ENCODE data around the gene RHNO1. TPM values are rescaled to one million over a fixed set of nuclear protein-coding genes. Genes with fewer than 3 reads are reported as not detected.

The RHNO1 gene
- total and polyA plus RNA-seq, 5 donors: 8.3 to 13.6 (median 8.8) TPM

DNA sequence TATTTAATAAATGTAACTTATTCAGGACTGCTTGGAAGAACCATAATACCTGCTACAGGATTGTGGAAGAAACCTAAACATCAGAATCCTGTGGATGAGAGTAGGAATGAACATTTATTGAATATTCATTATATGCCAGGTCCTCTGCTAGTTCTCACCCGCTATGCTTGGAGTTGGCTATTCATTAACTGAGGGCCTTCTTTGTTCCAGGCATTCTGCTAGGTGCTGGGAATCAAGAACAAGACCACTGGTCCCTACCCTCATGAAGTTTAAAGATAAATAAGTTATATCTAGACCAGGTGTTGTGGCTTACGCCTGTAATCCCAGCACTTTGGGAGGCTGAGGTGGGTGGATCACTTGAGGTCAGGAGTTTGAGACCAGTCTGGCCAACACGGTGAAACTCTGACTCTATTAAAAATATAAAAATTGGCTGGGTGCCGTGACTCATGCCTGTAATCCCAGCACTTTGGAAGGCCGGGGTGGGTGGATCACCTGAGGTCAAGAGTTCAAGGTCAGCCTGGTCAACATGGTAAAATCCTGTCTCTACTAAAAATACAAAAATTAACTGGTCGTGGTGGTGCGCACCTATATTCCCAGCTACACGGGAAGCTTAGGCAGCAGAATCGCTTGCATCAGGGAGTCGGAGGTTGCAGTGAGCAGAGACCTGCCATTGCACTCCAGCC lies 9.9 kb downstream of the RHNO1 start:
- Histone ChIP-seq H3K4me1 (ENCODE audit: control insufficient read depth, insufficient read depth, low read length) (no peaks in the 10 kb centered on the region), H3K9me3 (ENCODE audit: control insufficient read depth, low read length) (no peaks in the 10 kb centered on the region), H3K27me3 (ENCODE audit: control insufficient read depth, insufficient read depth) (no peaks in the 10 kb centered on the region), H3K27ac (ENCODE audit: low read length) (no peak overlapping the region), H3K4me3 (ENCODE audit: low read length) (no peak overlapping the region)
- intact Hi-C loops (cut with DNase I): loop anchor here (5.0 to 10.0 kb wide), 4 partner anchors 55 to 150 kb away; no protein-coding TSS in a partner anchor
- DNase-seq (no peak), ATAC-seq (no peak)
- WGBS: 93% methylated on average over 10 of the region's 10 CpGs

DNA sequence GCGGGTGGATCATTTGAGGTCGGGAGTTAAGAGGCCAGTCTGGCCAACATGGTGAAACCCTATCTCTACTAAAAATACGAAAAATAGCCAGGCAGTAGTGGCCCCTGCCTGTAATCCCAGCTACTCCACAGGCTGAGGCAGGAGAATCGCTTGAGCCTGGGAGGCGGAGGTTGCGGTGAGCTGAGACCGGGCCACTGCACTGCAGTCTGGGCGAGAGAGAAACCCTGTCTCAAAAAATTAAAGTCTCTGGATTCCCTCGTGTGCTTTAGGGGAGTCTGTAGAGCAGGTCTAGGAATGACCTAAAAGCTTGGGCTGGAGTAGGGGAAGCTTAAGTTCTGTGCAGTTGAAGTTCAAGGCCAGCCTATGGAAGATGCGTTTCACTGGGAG lies 13.0 kb downstream of the RHNO1 start:
- no peaks in the 10 kb centered on the region for H3K27me3 ChIP-seq (ENCODE audit: control insufficient read depth, insufficient read depth)
- ATAC-seq (no peak), DNase-seq (no peak)
- intact Hi-C loops (cut with DNase I): loop anchor here in 1 of 4 donors (10.0 kb wide), 1 partner anchor 55 kb away; no protein-coding TSS in a partner anchor
- no peaks in the 10 kb centered on the region for H3K4me1 ChIP-seq (ENCODE audit: control insufficient read depth, insufficient read depth, low read length)
- H3K27ac ChIP-seq (ENCODE audit: low read length): peak overlapping the region; percentile 28
- WGBS: 69% methylated on average over 10 of the region's 10 CpGs
- H3K4me3 ChIP-seq (ENCODE audit: low read length): peak overlapping the region; percentile 40
- H3K9me3 ChIP-seq (ENCODE audit: control insufficient read depth, low read length): no peaks in the 10 kb centered on the region

DNA sequence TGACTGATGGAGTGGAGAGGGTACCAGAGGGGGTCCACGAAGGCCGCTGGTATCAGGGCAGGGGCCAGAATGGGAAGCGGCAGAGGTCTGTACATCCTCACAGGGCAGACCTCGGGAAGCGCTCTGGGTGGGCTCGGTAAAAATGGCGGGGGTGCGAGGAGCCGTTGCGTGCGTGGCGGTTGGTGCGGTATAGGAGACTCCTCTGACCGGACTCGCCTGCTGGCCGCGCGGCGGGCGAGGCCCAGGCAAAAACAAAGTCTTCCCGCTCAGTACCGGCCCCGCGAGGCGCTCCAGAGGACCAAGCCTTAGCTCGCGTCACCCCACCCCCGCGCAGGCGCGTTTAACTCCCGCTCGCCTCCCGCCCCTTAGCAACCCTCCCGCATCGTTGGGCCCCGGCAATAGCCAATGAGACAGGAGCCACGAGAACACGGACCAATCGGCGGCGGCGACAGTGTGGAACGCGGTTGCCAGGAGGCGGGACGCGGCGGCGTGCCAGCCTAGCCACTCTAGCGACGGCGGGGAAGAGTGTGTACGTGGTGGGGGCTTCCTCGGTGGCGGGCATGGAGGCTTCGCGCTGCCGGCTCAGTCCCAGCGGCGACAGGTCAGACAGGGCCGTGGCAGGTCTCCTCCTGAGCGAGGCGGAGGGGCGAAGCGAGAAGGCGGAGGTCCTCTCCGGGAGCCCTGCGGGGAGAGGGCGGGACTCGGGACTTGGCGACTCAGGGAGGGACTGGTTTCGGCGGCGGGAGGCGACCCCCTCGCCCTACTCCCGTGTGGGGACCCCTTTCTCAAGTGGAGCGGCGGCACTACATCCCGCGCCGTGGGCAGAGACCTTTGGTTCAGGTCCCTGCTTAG lies 13.6 kb downstream of the RHNO1 start, which contains the start of gene TULP3:
TULP3 (plus strand) TSS at position 504 of the 852 bp plus-strand sequence; CDS start at position 561, 57 bp downstream.
- peak within 1 kb of the TSS; percentile 87 for H3K27ac ChIP-seq (ENCODE audit: low read length)
- no peaks in the 10 kb centered on the region for H3K9me3 ChIP-seq (ENCODE audit: control insufficient read depth, low read length)
- ATAC-seq (peak; percentile 99), DNase-seq (peak; percentile 99 to 100 (median 100))
- intact Hi-C loops (cut with DNase I): loop anchor here in 1 of 4 donors (10.0 kb wide), 1 partner anchor 54 kb away; no protein-coding TSS in a partner anchor
- H3K4me3 ChIP-seq (ENCODE audit: low read length): peak within 1 kb of the TSS; percentile 70
- no peaks in the 10 kb centered on the region for H3K4me1 ChIP-seq (ENCODE audit: control insufficient read depth, insufficient read depth, low read length)
- under 1% methylated on average over 83 of the region's 83 CpGs for WGBS
- H3K27me3 ChIP-seq (ENCODE audit: control insufficient read depth, insufficient read depth): no peaks in the 10 kb centered on the region

DNA sequence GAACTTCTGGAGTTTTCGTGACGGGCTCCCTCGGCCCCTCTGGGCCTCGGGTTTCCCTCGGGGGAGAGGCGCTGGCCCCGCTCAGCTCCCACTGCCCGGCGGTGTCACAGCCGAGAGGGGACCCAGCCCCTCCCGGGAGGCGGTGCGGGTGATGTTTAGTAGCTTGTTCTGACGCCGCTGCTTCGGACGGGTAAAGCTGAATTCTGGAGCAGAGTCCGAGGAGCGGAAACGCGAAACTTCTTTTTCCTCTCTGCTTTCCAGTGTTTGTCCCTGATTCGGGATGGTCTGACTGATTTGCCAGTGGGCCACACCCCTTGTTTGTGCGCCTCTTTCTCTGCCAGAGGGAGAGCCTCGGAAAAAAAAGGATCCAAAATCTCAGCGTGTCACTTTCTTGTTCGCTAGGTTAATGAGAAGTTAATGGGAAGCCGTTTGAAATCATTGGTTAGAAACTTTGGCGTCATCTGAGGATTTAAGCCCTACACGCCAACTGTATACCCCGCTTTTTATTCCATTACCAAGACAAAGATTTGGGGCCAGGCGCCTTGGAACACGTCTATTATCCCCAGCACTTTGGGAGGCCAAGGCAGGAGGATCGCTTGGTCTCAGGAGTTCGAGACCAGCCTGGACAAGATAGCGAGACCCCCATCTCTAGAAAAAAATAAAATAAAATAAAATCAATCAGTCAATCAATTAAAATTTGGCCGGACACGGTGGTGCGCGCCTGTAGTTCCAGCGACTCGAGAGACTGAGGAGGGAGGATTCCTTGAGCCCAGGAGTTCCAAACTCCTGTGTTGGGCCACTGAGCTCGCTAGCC lies 14.4 kb downstream of the RHNO1 start:
- no peaks in the 10 kb centered on the region for H3K27me3 ChIP-seq (ENCODE audit: control insufficient read depth, insufficient read depth)
- H3K9me3 ChIP-seq (ENCODE audit: control insufficient read depth, low read length): no peaks in the 10 kb centered on the region
- H3K4me1 ChIP-seq (ENCODE audit: control insufficient read depth, insufficient read depth, low read length): no peaks in the 10 kb centered on the region
- WGBS: 19% methylated on average over 42 of the region's 42 CpGs
- H3K27ac ChIP-seq (ENCODE audit: low read length): peak overlapping the region; percentile 87
- ATAC-seq (peak; percentile 63 to 70), DNase-seq (peak in 2 of 3 donors; percentile 62 to 85)
- intact Hi-C loops (cut with DNase I): loop anchor here in 1 of 4 donors (10.0 kb wide), 1 partner anchor 53 kb away; no protein-coding TSS in a partner anchor
- peak overlapping the region; percentile 70 for H3K4me3 ChIP-seq (ENCODE audit: low read length)

DNA sequence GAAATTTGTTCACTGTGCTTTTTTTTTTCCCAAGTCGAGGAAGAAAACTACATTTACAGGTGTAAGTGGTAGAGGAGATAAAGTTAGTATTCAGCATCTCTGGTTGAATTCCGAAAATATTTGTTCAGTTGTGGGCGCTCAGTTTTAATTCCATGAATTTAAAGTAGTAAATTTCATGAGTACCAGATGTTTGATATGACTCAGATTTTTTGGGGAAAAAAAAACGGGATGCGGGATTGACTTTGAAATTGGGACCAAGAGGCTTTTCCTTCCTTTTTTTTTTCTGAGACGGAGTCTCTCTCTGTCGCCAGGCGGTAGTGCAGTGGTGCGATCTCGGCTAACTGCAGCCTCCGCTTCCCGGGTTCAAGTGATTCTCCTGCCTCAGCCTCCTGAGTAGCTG lies 15.2 kb downstream of the RHNO1 start:
- no peaks in the 10 kb centered on the region for H3K4me1 ChIP-seq (ENCODE audit: control insufficient read depth, insufficient read depth, low read length)
- no peak overlapping the region for H3K27ac ChIP-seq (ENCODE audit: low read length)
- ATAC-seq (no peak), DNase-seq (no peak)
- H3K4me3 ChIP-seq (ENCODE audit: low read length): no peak overlapping the region
- intact Hi-C loops (cut with DNase I): loop anchor here in 1 of 4 donors (10.0 kb wide), 1 partner anchor 53 kb away; no protein-coding TSS in a partner anchor
- WGBS: 78% methylated on average over 12 of the region's 12 CpGs
- no peaks in the 10 kb centered on the region for H3K27me3 ChIP-seq (ENCODE audit: control insufficient read depth, insufficient read depth)
- no peaks in the 10 kb centered on the region for H3K9me3 ChIP-seq (ENCODE audit: control insufficient read depth, low read length)

DNA sequence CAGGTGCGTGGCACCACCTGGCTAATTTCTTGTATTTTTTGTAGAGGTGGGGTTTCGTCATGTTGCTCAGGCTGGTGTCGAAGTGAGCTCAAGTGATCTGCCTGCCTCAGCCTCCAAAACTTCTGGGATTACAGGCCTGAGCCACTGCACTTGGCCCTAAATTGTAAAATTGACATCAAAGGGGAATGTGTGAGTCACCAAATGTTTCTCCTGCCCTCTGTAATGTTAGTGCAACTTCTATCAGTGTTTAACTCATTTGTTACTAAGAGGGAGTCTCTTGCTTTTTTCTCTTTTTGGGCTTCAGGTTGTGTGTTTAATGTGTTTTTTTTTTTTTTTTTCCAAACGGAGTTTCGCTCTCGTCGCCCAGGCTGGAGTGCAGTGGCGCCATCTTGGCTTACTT lies 16.0 kb downstream of the RHNO1 start:
- Histone ChIP-seq H3K4me1 (ENCODE audit: control insufficient read depth, insufficient read depth, low read length) (peaks cover 1% of the 10 kb centered on the region), H3K9me3 (ENCODE audit: control insufficient read depth, low read length) (no peaks in the 10 kb centered on the region), H3K27ac (ENCODE audit: low read length) (no peak overlapping the region), H3K4me3 (ENCODE audit: low read length) (no peak overlapping the region), H3K27me3 (ENCODE audit: control insufficient read depth, insufficient read depth) (no peaks in the 10 kb centered on the region)
- intact Hi-C loops (cut with DNase I): loop anchor here in 1 of 4 donors (10.0 kb wide), 1 partner anchor 52 kb away; no protein-coding TSS in a partner anchor
- DNase-seq: peak in 1 of 3 donors; percentile 23
- ATAC-seq: no peak
- WGBS: 87% methylated on average over 8 of the region's 8 CpGs

DNA sequence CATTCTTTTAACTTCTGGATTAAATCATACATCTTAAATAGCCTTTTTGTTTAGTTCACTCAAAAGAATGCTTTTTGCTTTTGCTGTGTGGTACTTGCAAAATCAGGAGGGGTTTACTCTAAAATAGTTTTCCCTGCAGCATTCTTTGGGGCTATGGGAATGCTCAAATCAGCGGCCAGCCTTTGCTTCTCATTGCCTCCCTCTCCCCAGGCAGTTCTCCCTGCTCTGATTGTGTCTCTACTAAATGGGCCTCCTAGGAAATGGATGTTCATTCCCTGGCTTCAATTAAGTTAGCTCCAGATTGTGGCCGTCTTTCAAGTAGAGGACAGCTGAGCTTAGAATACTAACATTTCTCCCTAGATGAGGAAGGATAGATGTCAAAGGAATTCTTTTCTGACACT lies 18.0 kb downstream of the RHNO1 start:
- H3K9me3 ChIP-seq (ENCODE audit: control insufficient read depth, low read length): no peaks in the 10 kb centered on the region
- DNase-seq (no peak), ATAC-seq (no peak)
- WGBS: 43% methylated on average over 2 of the region's 2 CpGs
- intact Hi-C loops (cut with DNase I): loop anchor here in 1 of 4 donors (10.0 kb wide), 1 partner anchor 50 kb away; no protein-coding TSS in a partner anchor
- H3K27ac ChIP-seq (ENCODE audit: low read length): no peak overlapping the region
- peaks cover 3% of the 10 kb centered on the region for H3K4me1 ChIP-seq (ENCODE audit: control insufficient read depth, insufficient read depth, low read length)
- H3K27me3 ChIP-seq (ENCODE audit: control insufficient read depth, insufficient read depth): no peaks in the 10 kb centered on the region
- no peak overlapping the region for H3K4me3 ChIP-seq (ENCODE audit: low read length)

DNA sequence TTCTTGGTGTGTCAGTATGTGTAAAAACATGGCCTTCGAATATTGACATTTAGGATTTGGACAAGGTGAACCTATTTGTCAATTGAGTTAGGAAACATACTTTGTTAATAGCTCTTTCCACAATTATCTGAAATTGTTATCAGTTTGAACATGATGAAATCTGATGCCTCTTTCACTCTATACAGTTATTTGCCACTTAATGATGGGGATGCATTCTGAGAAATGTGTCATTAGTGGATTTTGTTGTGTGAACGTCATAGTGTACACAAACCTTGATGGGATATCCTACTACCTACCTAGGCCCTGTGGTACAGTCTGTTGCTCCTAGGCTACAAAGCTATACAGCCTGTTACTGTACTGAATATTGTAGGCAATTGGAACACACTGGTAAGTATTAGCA lies 18.5 kb downstream of the RHNO1 start:
- no peak for ATAC-seq
- no peak for DNase-seq
- no peak overlapping the region for H3K4me3 ChIP-seq (ENCODE audit: low read length)
- H3K27ac ChIP-seq (ENCODE audit: low read length): no peak overlapping the region
- intact Hi-C loops (cut with DNase I): loop anchor here in 1 of 4 donors (10.0 kb wide), 1 partner anchor 49 kb away; no protein-coding TSS in a partner anchor
- peaks cover 3% of the 10 kb centered on the region for H3K4me1 ChIP-seq (ENCODE audit: control insufficient read depth, insufficient read depth, low read length)
- H3K9me3 ChIP-seq (ENCODE audit: control insufficient read depth, low read length): no peaks in the 10 kb centered on the region
- no peaks in the 10 kb centered on the region for H3K27me3 ChIP-seq (ENCODE audit: control insufficient read depth, insufficient read depth)
- 78% methylated on average over 2 of the region's 2 CpGs for WGBS

DNA sequence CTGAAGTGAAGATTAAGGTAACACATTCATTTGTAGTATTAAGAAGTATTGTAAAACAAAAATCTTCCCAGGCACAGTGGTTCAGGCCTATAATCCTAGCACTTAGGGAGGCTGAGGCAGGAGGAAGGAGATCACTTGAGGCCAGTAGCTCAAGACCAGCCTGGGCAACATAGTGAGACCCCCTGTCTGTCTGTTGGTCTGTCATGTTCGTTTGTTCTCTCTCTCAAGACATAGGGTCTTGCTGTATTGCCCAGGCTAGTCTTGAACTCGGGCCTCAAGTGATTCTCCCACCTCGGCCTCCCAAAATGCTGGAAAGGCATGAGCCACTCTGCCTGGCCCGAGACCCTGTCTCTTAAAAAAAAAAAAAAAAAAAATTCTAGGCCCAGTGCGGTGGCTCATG lies 20.4 kb downstream of the RHNO1 start:
- intact Hi-C loops (cut with DNase I): loop anchor here in 1 of 4 donors (10.0 kb wide), 1 partner anchor 47 kb away; no protein-coding TSS in a partner anchor
- no peak for DNase-seq
- H3K4me3 ChIP-seq (ENCODE audit: low read length): no peak overlapping the region
- 97% methylated on average over 5 of the region's 5 CpGs for WGBS
- peaks cover 4% of the 10 kb centered on the region for H3K4me1 ChIP-seq (ENCODE audit: control insufficient read depth, insufficient read depth, low read length)
- no peaks in the 10 kb centered on the region for H3K9me3 ChIP-seq (ENCODE audit: control insufficient read depth, low read length)
- H3K27me3 ChIP-seq (ENCODE audit: control insufficient read depth, insufficient read depth): no peaks in the 10 kb centered on the region
- no peak overlapping the region for H3K27ac ChIP-seq (ENCODE audit: low read length)
- no peak for ATAC-seq

DNA sequence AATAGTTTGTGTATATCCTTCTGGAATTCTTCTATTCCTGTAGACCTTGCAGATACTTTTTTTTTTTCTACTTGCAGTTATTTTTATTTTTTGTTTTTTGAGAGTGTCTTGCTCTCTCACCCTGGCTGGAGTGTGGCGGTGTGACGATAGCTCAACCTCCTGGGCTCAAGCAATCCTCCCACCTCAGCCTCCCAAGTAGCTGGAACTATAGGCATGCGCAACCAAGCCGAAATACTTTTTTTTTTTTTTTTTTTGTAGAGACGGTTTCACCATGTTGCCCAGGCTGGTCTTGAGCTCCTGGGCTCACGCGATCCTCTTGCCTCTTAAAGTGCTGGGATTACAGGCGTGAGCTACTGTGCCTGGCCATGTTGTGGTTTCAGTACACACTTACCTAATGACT lies 23.6 kb downstream of the RHNO1 start:
- Histone ChIP-seq H3K4me1 (ENCODE audit: control insufficient read depth, insufficient read depth, low read length) (peaks cover 4% of the 10 kb centered on the region), H3K4me3 (ENCODE audit: low read length) (no peak overlapping the region), H3K9me3 (ENCODE audit: control insufficient read depth, low read length) (no peaks in the 10 kb centered on the region), H3K27me3 (ENCODE audit: control insufficient read depth, insufficient read depth) (no peaks in the 10 kb centered on the region), H3K27ac (ENCODE audit: low read length) (no peak overlapping the region)
- 88% methylated on average over 8 of the region's 8 CpGs for WGBS
- ATAC-seq (no peak), DNase-seq (no peak)
- intact Hi-C loops (cut with DNase I): no loop called here
